SK-N-DZ (cell line): ENCODE results near the gene ZNF689. TPM values are rescaled to one million over a fixed set of nuclear protein-coding genes. Genes with fewer than 3 reads are reported as not detected.

ENCODE experiments used
- DNase-seq: peaks from one replicate; pipeline ENCODE4 v3.0.0-alpha.2; 2015; ENCODE audit warnings: low spot score
- polyA plus RNA-seq, 2 experiments: library from polyadenylated mRNA; depleted of rRNA; stranded (reverse); fragments of >200 nt; gene quantifications; 2 replicates each; pipeline ENCODE4 v1.2.3, GENCODE V29; 2014

The ZNF689 gene
- 17.3 and 17.5 TPM in 2 replicates for polyA plus RNA-seq (2014; cell fraction: cytosol; rRNA removed)
- 13.5 and 17.8 TPM in 2 replicates for polyA plus RNA-seq (2014; cell fraction: nucleus; rRNA removed)

GRCh38 chr16:30609926-30610839 is at the start of gene ZNF689:
TSS of gene ZNF689 (minus strand) at chr16:30610389. CDS start at chr16:30610041, 348 bp downstream.
- peak; percentile 99 for DNase-seq

- peak; percentile 98 for DNase-seq
Observed at GRCh38 chr16:30658731-30659506, 48.7 kb upstream of the ZNF689 start.

- DNase-seq, result peak; percentile 100
Observed at GRCh38 chr16:30657866-30658730, 47.9 kb upstream of the ZNF689 start, which contains the start of gene FBRS. TSS of gene FBRS (plus strand) at chr16:30658431. CDS start at chr16:30659519, 1,088 bp downstream.

- DNase-seq, result no peak
Observed at GRCh38 chr16:30656974-30657865, 47.0 kb upstream of the ZNF689 start.

- no peak for DNase-seq
Observed at GRCh38 chr16:30656388-30656787, 46.2 kb upstream of the ZNF689 start.

GRCh38 chr16:30655815-30656347 is 45.7 kb upstream of the ZNF689 start:
- DNase-seq, result no peak

- DNase-seq, result no peak
Observed at GRCh38 chr16:30654856-30655255, 44.7 kb upstream of the ZNF689 start.

GRCh38 chr16:30652718-30653117 is 42.5 kb upstream of the ZNF689 start:
- no peak for DNase-seq

- no peak for DNase-seq
Observed at GRCh38 chr16:30652005-30652296, 41.8 kb upstream of the ZNF689 start.

- peak; percentile 66 for DNase-seq
Observed at GRCh38 chr16:30651124-30652004, 41.2 kb upstream of the ZNF689 start.

GRCh38 chr16:30650369-30651123 is 40.4 kb upstream of the ZNF689 start, which contains the start of gene PRR14:
TSS of gene PRR14 (plus strand) at chr16:30650960. CDS start at chr16:30651646, 686 bp downstream.
- peak; percentile 100 for DNase-seq

- no peak for DNase-seq
Observed at GRCh38 chr16:30649725-30650368, 39.7 kb upstream of the ZNF689 start.

- no peak for DNase-seq
Observed at GRCh38 chr16:30647274-30647571, 37.0 kb upstream of the ZNF689 start.

- DNase-seq, result no peak
Observed at GRCh38 chr16:30645727-30646126, 35.5 kb upstream of the ZNF689 start.

- no peak for DNase-seq
Observed at GRCh38 chr16:30644334-30644830, 34.2 kb upstream of the ZNF689 start.

GRCh38 chr16:30641378-30641982 is 31.3 kb upstream of the ZNF689 start:
- DNase-seq, result no peak

- DNase-seq, result peak; percentile 74
Observed at GRCh38 chr16:30637944-30638343, 27.8 kb upstream of the ZNF689 start.
